Measurements from ENCODE around the gene NEIL1. TPM values are rescaled to one million over a fixed set of nuclear protein-coding genes. Genes with fewer than 3 reads are reported as not detected.
A peak's percentile ranks its signal among the peaks of the same experiment; 100 is the strongest.
"Not testable (repeated sequence)": the region's sequence is repeated elsewhere in the genome, so short reads cannot be mapped to it uniquely, and the experiment has no call there.

Gene NEIL1
- total RNA-seq = 10 to 100 TPM in 1 of 2 donors, 1 to 10 TPM in 1; 6.0 to 11.7 TPM

GRCh38 chr15:75346796-75347221 is at the start of gene NEIL1:
TSS of gene NEIL1 (plus strand) at chr15:75347039. CDS start at chr15:75348906, 1,867 bp downstream.
- Histone ChIP-seq H3K4me3 (peak within 1 kb of the TSS; percentile 65 to 83), H3K27ac (peak within 1 kb of the TSS; percentile 63 to 78), H3K4me1 (peaks cover 0 to 16% of the 10 kb centered on the region in 2 donors), H3K9me3 (no peaks in the 10 kb centered on the region), H3K27me3 (no peaks in the 10 kb centered on the region), H3K36me3 (no peaks in the 10 kb centered on the region)
- TF ChIP-seq CTCF (IDR thresholded peaks at IDR 0.05) = no peak
- DNase-seq (ENCODE audit: low spot score) = no peak

GRCh38 chr15:75298541-75299310 is 48.1 kb upstream of the NEIL1 start:
- H3K4me3 ChIP-seq, H3K27me3 ChIP-seq, H3K9me3 ChIP-seq, H3K36me3 ChIP-seq, H3K27ac ChIP-seq, H3K4me1 ChIP-seq: not testable (repeated sequence)
- peak; percentile 18 for DNase-seq (ENCODE audit: low spot score)

GRCh38 chr15:75299311-75299688 is 47.5 kb upstream of the NEIL1 start:
- H3K4me3 ChIP-seq, H3K36me3 ChIP-seq, H3K9me3 ChIP-seq, H3K27ac ChIP-seq, H3K4me1 ChIP-seq, H3K27me3 ChIP-seq: not testable (repeated sequence)
- peak; percentile 62 for DNase-seq (ENCODE audit: low spot score)
- peak; percentile 31 to 67 for TF ChIP-seq CTCF (IDR thresholded peaks at IDR 0.05)

- not testable (repeated sequence) for H3K27me3 ChIP-seq; H3K4me1 ChIP-seq; H3K27ac ChIP-seq; H3K36me3 ChIP-seq; H3K4me3 ChIP-seq; DNase-seq (ENCODE audit: low spot score); H3K9me3 ChIP-seq
Observed at GRCh38 chr15:75300026-75300425, 46.8 kb upstream of the NEIL1 start.

DNA sequence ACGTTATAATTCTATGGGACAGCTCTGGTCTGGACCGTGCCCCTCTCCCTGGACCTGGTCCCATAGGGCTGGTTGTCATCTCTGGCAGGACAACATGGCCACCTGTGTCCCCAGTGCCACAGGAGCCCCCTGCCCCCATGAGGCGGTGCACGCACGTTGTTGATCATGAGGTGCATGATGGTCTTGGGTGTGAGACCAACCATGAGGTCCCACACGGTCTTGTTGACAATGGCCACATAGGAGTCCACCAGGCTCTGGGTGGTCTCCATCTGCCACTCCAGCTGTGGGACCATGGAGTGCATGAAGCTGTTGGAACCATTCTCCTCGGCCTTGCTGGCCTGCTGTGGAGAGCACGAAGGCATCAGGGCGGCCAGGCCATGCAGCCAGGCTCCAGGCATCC is 44.5 kb upstream of the NEIL1 start:
- no peak for DNase-seq (ENCODE audit: low spot score)
- H3K4me1 ChIP-seq = no peaks in the 10 kb centered on the region
- no peaks in the 10 kb centered on the region for H3K36me3 ChIP-seq
- H3K27me3 ChIP-seq = no peaks in the 10 kb centered on the region
- H3K4me3 ChIP-seq = no peak overlapping the region
- no peaks in the 10 kb centered on the region for H3K9me3 ChIP-seq
- no peak for TF ChIP-seq CTCF (IDR thresholded peaks at IDR 0.05)
- H3K27ac ChIP-seq = no peak overlapping the region

GRCh38 chr15:75302753-75303152 is 44.1 kb upstream of the NEIL1 start:
- not testable (repeated sequence) for H3K27ac ChIP-seq; H3K36me3 ChIP-seq; H3K4me1 ChIP-seq; H3K9me3 ChIP-seq; H3K4me3 ChIP-seq; DNase-seq (ENCODE audit: low spot score); H3K27me3 ChIP-seq

DNA sequence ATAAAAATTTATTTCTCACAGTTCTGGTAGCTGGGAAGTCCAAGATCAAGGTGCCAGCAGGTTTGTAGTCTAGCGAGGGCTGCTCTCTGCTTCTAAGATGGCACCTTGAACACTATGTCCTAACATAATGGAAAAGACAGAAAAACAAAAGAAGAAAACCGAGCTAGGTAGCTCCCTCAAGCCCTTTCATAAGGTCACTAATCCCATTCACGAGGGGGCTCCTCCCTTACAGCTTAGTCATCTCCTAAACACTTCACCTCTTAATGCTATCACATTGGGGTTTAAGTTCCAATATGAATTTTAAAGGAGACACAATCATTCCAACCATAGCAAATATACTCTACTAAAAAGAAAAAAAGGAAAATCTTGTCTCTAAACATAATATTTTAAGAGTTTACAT is 40.7 kb upstream of the NEIL1 start:
- Histone ChIP-seq H3K27me3 (no peaks in the 10 kb centered on the region), H3K4me3 (no peak overlapping the region), H3K9me3 (no peaks in the 10 kb centered on the region), H3K4me1 (no peaks in the 10 kb centered on the region), H3K36me3 (no peaks in the 10 kb centered on the region), H3K27ac (no peak overlapping the region)
- no peak for DNase-seq (ENCODE audit: low spot score)
- no peak for TF ChIP-seq CTCF (IDR thresholded peaks at IDR 0.05)
